ENCODE results near the gene SLC13A3.

SLC13A3 gene

DNA sequence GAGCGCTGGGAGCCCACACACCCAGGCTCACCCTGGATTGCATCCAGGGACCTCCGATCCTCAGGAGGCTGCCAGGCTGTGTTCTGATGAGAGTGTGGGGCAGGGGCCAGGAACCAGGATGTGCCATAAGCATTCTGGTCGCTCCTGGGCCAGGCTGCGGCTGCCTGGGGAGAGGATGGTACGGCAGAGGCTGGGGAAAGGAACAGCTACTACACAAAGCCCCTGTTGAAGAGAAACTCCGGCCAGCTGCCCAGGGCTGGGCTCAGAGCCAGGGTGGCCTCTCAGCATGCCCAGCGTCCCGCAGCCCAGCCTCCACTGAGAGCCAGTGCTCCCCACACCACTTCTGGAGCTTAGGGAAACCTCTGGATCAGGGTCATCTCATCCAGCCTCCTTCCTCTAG lies 79.1 kb downstream of the SLC13A3 start:
- Histone ChIP-seq H3F3A (ENCODE audit: insufficient read depth, low read length) (no peaks in the 10 kb centered on the region), H3K9me3 (ENCODE audit: low read length) (no peaks in the 10 kb centered on the region), H3K9ac (ENCODE audit: low read length) (no peak overlapping the region), H3K4me3 (ENCODE audit: low read depth, low read length, poor library complexity, severe bottlenecking) (no peak overlapping the region), H4K20me1 (ENCODE audit: insufficient read depth, low read length) (no peaks in the 10 kb centered on the region), H2AFZ (ENCODE audit: low read length) (no peak overlapping the region), H3K79me2 (ENCODE audit: insufficient read depth, low read length) (no peaks in the 10 kb centered on the region), H3K4me1 (ENCODE audit: insufficient read depth, low read length, severe bottlenecking) (no peaks in the 10 kb centered on the region), H3K4me2 (ENCODE audit: low read length) (no peak overlapping the region), H3K27ac (ENCODE audit: low read depth, low read length, poor library complexity, severe bottlenecking) (no peak overlapping the region), H3K9me2 (ENCODE audit: low read depth, low read length) (no peaks in the 10 kb centered on the region), H3K36me3 (ENCODE audit: insufficient read depth, low read length) (no peaks in the 10 kb centered on the region), H3K27me3 (ENCODE audit: insufficient read depth, low read length) (0 out of 2 replicates have a peak, but pooled peaks cover 3% of the 10 kb centered on the region)
- TF ChIP-seq, protein P1, sequence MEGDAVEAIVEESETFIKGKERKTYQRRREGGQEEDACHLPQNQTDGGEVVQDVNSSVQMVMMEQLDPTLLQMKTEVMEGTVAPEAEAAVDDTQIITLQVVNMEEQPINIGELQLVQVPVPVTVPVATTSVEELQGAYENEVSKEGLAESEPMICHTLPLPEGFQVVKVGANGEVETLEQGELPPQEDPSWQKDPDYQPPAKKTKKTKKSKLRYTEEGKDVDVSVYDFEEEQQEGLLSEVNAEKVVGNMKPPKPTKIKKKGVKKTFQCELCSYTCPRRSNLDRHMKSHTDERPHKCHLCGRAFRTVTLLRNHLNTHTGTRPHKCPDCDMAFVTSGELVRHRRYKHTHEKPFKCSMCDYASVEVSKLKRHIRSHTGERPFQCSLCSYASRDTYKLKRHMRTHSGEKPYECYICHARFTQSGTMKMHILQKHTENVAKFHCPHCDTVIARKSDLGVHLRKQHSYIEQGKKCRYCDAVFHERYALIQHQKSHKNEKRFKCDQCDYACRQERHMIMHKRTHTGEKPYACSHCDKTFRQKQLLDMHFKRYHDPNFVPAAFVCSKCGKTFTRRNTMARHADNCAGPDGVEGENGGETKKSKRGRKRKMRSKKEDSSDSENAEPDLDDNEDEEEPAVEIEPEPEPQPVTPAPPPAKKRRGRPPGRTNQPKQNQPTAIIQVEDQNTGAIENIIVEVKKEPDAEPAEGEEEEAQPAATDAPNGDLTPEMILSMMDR (IDR thresholded peaks at IDR 0.05; ENCODE audit: low read length) = no peak
- no peak for TF ChIP-seq EZH2 (IDR thresholded peaks at IDR 0.05; ENCODE audit: borderline replicate concordance, low read length)

DNA sequence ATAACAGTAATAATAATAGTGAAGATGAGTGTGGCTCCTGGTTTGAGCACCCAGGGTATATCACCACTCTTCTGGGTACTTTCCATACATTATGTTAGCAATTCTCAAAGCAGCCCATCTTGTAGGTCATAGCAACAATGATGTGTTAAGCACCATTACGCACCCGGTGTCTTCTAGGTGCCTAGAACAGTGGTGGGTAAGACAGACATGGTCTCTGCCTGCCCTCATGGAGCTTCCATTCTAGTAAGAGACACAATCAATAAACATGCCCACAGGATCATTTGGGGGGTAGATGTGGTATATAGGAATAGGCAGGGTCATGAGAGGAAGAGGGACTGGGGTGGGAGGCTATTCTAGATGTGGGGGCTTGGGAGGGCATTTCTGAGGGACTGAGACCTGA lies 79.8 kb downstream of the SLC13A3 start:
- no peak overlapping the region for H2AFZ ChIP-seq (ENCODE audit: low read length)

GRCh38 chr20:46570956-46571355 lies 80.3 kb downstream of the SLC13A3 start:
- Histone ChIP-seq H3K4me2 (ENCODE audit: low read length) (no peak overlapping the region), H3K27me3 (ENCODE audit: insufficient read depth, low read length) (no peaks in the 10 kb centered on the region), H4K20me1 (ENCODE audit: insufficient read depth, low read length) (no peaks in the 10 kb centered on the region), H3K9ac (ENCODE audit: low read length) (no peak overlapping the region), H2AFZ (ENCODE audit: low read length) (no peak overlapping the region), H3K4me3 (ENCODE audit: low read depth, low read length, poor library complexity, severe bottlenecking) (no peak overlapping the region), H3K4me1 (ENCODE audit: insufficient read depth, low read length, severe bottlenecking) (no peaks in the 10 kb centered on the region), H3K79me2 (ENCODE audit: insufficient read depth, low read length) (no peaks in the 10 kb centered on the region), H3K27ac (ENCODE audit: low read depth, low read length, poor library complexity, severe bottlenecking) (no peak overlapping the region), H3K36me3 (ENCODE audit: insufficient read depth, low read length) (no peaks in the 10 kb centered on the region), H3K9me2 (ENCODE audit: low read depth, low read length) (no peaks in the 10 kb centered on the region), H3F3A (ENCODE audit: insufficient read depth, low read length) (no peaks in the 10 kb centered on the region), H3K9me3 (ENCODE audit: low read length) (no peaks in the 10 kb centered on the region)
- TF ChIP-seq EZH2 (IDR thresholded peaks at IDR 0.05; ENCODE audit: borderline replicate concordance, low read length) = no peak
- TF ChIP-seq, protein P1 (IDR thresholded peaks at IDR 0.05; ENCODE audit: low read length) = no peak

More for the DNA sequence above, 79.8 kb downstream of the SLC13A3 start:
- no peaks in the 10 kb centered on the region for H3K4me1 ChIP-seq (ENCODE audit: insufficient read depth, low read length, severe bottlenecking)
- no peak overlapping the region for H3K4me2 ChIP-seq (ENCODE audit: low read length)
- TF ChIP-seq, protein P1 (IDR thresholded peaks at IDR 0.05; ENCODE audit: low read length) = no peak
- no peak for TF ChIP-seq EZH2 (IDR thresholded peaks at IDR 0.05; ENCODE audit: borderline replicate concordance, low read length)
- 0 out of 2 replicates have a peak, but pooled peaks cover 3% of the 10 kb centered on the region for H3K27me3 ChIP-seq (ENCODE audit: insufficient read depth, low read length)
- H3K9ac ChIP-seq (ENCODE audit: low read length) = no peak overlapping the region
- H3K4me3 ChIP-seq (ENCODE audit: low read depth, low read length, poor library complexity, severe bottlenecking) = no peak overlapping the region
- H4K20me1 ChIP-seq (ENCODE audit: insufficient read depth, low read length) = no peaks in the 10 kb centered on the region
- no peaks in the 10 kb centered on the region for H3K9me2 ChIP-seq (ENCODE audit: low read depth, low read length)
- no peaks in the 10 kb centered on the region for H3K9me3 ChIP-seq (ENCODE audit: low read length)
- H3F3A ChIP-seq (ENCODE audit: insufficient read depth, low read length) = no peaks in the 10 kb centered on the region
- no peaks in the 10 kb centered on the region for H3K79me2 ChIP-seq (ENCODE audit: insufficient read depth, low read length)
- no peak overlapping the region for H3K27ac ChIP-seq (ENCODE audit: low read depth, low read length, poor library complexity, severe bottlenecking)
- H3K36me3 ChIP-seq (ENCODE audit: insufficient read depth, low read length) = no peaks in the 10 kb centered on the region

All from OCI-LY1 (cell line).